Ovary (tissue), 9 donors: ENCODE measurements around the gene CCDC188. TPM values are rescaled to one million over a fixed set of nuclear protein-coding genes. Genes with fewer than 3 reads are reported as not detected.

Experiments
- DNase-seq, 5 donors: peaks; one replicate each; pipeline ENCODE4 v3.0.0-alpha.2; 2019 to 2020
- H3K27ac ChIP-seq, 2 donors: fragments of 200-600 bp; one replicate each; pipeline versions ENCODE4 v1.5.1 to v1.8.0; 2019 to 2022
- H3K27me3 ChIP-seq: fragments of 200-600 bp; one replicate; pipeline ENCODE4 v1.8.0; 2022
- H3K36me3 ChIP-seq: fragments of 200-600 bp; sonication (generic); one replicate; pipeline ENCODE4 v1.5.1; 2019
- H3K4me1 ChIP-seq: one replicate; pipeline ENCODE4 v1.8.1; 2013; ENCODE audit warnings: mild to moderate bottlenecking, moderate library complexity; ENCODE audit not compliant: insufficient read depth
- H3K4me3 ChIP-seq: fragments of 200-600 bp; sonication (generic); one replicate; pipeline ENCODE4 v1.5.1; 2017
- H3K9me3 ChIP-seq, 2 donors: fragments of 200-600 bp in 1 of 2; sonication (generic) in 1 of 2; one replicate each; pipeline versions ENCODE4 v1.5.1 to v1.8.1; 2013 to 2019; ENCODE audit warnings: mild to moderate bottlenecking in 1 of 2, moderate library complexity in 1 of 2
- CTCF ChIP-seq, 3 donors: fragments of 450-650 bp in 2 of 3; fragments of 200-600 bp in 1 of 3; IDR thresholded peaks; one replicate each; pipeline versions ENCODE4 v1.5.1 to v1.8.0; 2016 to 2022; ENCODE audit warnings: antibody characterized with exemption in 3 of 3, mild to moderate bottlenecking in 1 of 3
- EP300 ChIP-seq: sonication (generic); formaldehyde crosslinking; IDR thresholded peaks from one replicate; pipeline ENCODE4 v1.6.1; 2017; ENCODE audit warnings: antibody characterized with exemption
- POLR2A ChIP-seq: fragments of 450-650 bp; IDR thresholded peaks from one replicate; pipeline ENCODE4 v1.6.1; 2017; ENCODE audit warnings: antibody characterized with exemption, mild to moderate bottlenecking, moderate library complexity
- WGBS, 3 donors: extraction: QIAGEN DNeasy Blood & Tissue Kit in 1 of 3; methylation state at CpG; one replicate each; pipeline versions ENCODE4 v1.1.5 to v1.1.7; 2013 to 2017; 5-methylcytosine and 5-hydroxymethylcytosine counted together
- intact Hi-C, 4 donors: fragments of 100-400 bp; cut with DNase I; formaldehyde crosslinking; loops; one replicate each; pipeline versions ENCODE4 v1.11.0 to v1.15.1; 2022 to 2023
- polyA plus RNA-seq, 2 donors: library from polyadenylated mRNA; stranded (reverse); fragments of 200-250 nt in 1 of 2; fragments of 350-450 nt in 1 of 2; fragmentation: Illumina TruSeq in 1 of 2; extraction: RNeasy Lipid Tissue Mini Kit (QIAGEN cat#74804) in 1 of 2; gene quantifications; one replicate each; pipeline ENCODE4 v1.2.3, GENCODE V29; 2013 to 2014
- total RNA-seq, 7 donors: library from RNA; depleted of rRNA in 2 of 7; stranded (reverse); fragments of >200 nt in 2 of 7; fragmentation: NEBNext Ultra II Directional in 3 of 7; extraction: Animal tissue kit (Norgen Biotek cat#: 25700) in 3 of 7; gene quantifications; one replicate each; pipeline versions ENCODE4 v1.1.0 to v1.2.4, GENCODE V29; 2016 to 2023
- donor health status: DM: no; HTN: no; CAD: no; lungs with moderate emphysema.
- donor health status: DM: no; HTN: no; CAD: no.
- donor health status: Bipolar disorder and iron deficiency.
- donor health status: DM: yes; HTN: yes; CAD: no.
- donor health status: DM: no; HTN: no; CAD: no.
- donor health status: DM: yes; HTN: yes; CAD: no.

Gene CCDC188
- total and polyA plus RNA-seq, 9 donors, result 0.27 to 1.1 (median 0.42) TPM; not detected in 1

GRCh38 chr22:20169253-20169822, 18.5 kb upstream of the CCDC188 start:
- no peaks in the 10 kb centered on the region for H3K9me3 ChIP-seq
- no peak overlapping the region for H3K4me3 ChIP-seq
- H3K27ac ChIP-seq, result no peak overlapping the region
- no peak for TF ChIP-seq EP300
- no peaks in the 10 kb centered on the region for H3K27me3 ChIP-seq
- 71 to 80% (median 71%) methylated on average over 10 of the region's 10 CpGs for WGBS, 3 donors
- DNase-seq, result no peak
- H3K4me1 ChIP-seq, result no peaks in the 10 kb centered on the region
- no peaks in the 10 kb centered on the region for H3K36me3 ChIP-seq
- intact Hi-C loops, result no loop called here

DNA sequence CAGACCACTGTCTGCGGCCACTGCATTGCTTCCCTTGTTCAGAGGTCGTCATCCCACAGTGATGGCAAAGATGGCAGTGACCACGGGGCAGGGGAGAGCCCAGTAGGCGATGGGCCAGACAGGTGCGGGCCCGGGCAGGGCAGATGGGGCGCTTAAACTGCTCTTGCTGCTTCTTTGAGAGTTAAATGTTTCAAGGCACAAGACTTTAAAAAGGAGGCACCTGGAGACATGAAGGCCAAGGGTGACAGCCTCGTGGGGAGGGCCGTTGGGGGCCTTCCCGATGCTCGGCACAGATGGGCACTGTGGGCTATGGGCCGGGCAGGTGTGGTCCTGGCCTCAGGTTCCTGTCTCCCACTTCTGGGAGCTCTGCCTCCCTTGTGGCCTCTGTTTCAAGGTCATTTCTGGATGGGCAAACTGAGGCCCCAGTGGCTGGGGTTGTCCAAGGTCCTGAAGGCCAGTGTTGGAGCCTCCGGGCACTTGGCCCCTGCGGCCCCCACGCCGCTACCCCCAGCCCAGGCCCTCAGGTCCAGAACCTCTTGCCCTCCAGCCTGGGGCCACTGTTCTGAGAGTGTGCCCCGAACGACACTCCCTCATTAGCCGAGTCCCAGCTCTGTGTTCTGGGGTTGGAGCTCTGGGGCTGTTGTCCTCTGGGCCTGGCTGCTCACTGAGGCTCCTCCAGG, 16.9 kb upstream of the CCDC188 start:
- no peaks in the 10 kb centered on the region for H3K27me3 ChIP-seq
- no peak for DNase-seq
- 76 to 85% (median 78%) methylated on average over 19 of the region's 19 CpGs for WGBS, 3 donors

DNA sequence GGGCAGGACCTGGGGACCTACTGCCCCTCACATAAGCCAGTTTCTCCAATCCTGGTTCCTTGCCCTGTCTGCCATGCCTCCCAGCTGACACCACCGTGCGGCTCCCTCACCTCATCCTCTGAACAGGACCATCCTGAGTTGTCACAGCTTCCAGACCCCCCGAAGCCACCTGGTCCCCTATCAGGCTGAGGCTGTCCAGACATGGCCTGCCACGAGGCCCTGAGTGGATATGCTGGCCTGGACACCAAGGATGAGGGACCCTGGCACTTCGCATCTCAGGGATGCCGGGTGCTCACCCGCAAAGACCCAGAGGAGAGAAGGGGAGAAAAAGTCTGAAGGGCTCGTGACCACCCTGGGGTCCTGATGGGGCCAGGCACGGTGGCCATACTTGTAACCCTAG, 15.8 kb upstream of the CCDC188 start:
- Histone ChIP-seq H3K4me3 (no peak overlapping the region), H3K27ac (no peak overlapping the region), H3K36me3 (no peaks in the 10 kb centered on the region), H3K27me3 (no peaks in the 10 kb centered on the region), H3K4me1 (no peaks in the 10 kb centered on the region), H3K9me3 (no peaks in the 10 kb centered on the region)
- intact Hi-C loops, result no loop called here
- no peak for DNase-seq
- TF ChIP-seq CTCF (IDR thresholded peaks at IDR 0.05), result no peak
- no peak for TF ChIP-seq POLR2A
- no peak for TF ChIP-seq EP300
- WGBS, 3 donors, result 82 to 88% (median 88%) methylated on average over 9 of the region's 9 CpGs

More for the DNA sequence above, 16.9 kb upstream of the CCDC188 start:
- no peak for TF ChIP-seq CTCF (IDR thresholded peaks at IDR 0.05)
- no peak for TF ChIP-seq POLR2A
- no peak for TF ChIP-seq EP300
- intact Hi-C loops, result no loop called here
- no peak overlapping the region for H3K27ac ChIP-seq
- no peaks in the 10 kb centered on the region for H3K9me3 ChIP-seq
- H3K4me1 ChIP-seq, result no peaks in the 10 kb centered on the region
- no peak overlapping the region for H3K4me3 ChIP-seq
- H3K36me3 ChIP-seq, result no peaks in the 10 kb centered on the region

DNA sequence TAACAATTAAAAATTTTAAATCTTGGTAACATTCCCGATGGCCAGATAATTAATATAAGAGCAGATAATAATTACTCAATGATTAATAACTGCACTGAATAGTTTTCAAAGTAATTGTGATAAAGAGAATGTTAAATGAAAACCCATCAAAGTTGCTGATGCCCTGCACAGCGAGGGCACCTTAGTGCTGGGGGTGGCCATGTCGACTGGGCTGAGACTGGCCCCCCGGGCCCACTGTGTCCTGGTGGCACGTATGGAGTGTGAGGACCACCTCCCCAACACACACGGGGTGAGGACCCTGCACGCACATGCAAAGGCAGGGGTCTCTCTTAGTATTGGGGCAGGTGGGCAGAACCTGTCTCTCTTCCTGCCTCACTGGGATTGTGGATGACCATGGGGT, 15.1 kb upstream of the CCDC188 start:
- 78 to 87% (median 82%) methylated on average over 7 of the region's 7 CpGs for WGBS, 3 donors
- no peak overlapping the region for H3K4me3 ChIP-seq
- intact Hi-C loops, result no loop called here
- H3K27me3 ChIP-seq, result no peaks in the 10 kb centered on the region
- TF ChIP-seq EP300 (no peak), POLR2A (no peak), CTCF (IDR thresholded peaks at IDR 0.05) (no peak)
- H3K27ac ChIP-seq, result no peak overlapping the region
- H3K9me3 ChIP-seq, result no peaks in the 10 kb centered on the region
- H3K36me3 ChIP-seq, result no peaks in the 10 kb centered on the region
- no peak for DNase-seq
- H3K4me1 ChIP-seq, result no peaks in the 10 kb centered on the region

DNA sequence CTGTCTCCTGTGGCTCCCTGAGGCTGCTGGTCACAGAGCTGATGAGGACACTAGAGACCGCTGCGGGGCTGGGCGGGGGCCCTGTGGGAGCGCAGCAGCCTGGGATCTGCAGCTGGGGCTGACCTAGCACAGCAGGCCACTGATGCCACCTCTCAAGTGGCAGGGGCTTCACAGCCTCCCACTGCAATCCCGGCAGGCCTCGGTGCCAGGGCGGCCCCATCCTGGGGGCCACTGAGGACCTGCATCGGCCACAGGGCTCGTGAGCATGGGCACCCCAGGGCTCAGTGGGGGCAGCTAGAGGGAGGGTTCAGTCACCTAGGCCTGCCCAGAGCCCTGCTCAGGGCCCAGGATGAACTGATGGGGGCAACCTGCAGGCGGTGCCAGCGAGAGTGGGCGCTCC, 14.6 kb upstream of the CCDC188 start:
- Histone ChIP-seq H3K27me3 (no peaks in the 10 kb centered on the region), H3K9me3 (no peaks in the 10 kb centered on the region), H3K36me3 (no peaks in the 10 kb centered on the region), H3K27ac (no peak overlapping the region), H3K4me1 (no peaks in the 10 kb centered on the region), H3K4me3 (no peak overlapping the region)
- 90 to 94% (median 94%) methylated on average over 8 to 12 of the region's 12 CpGs for WGBS, 3 donors
- intact Hi-C loops, result no loop called here
- TF ChIP-seq EP300 (no peak), CTCF (IDR thresholded peaks at IDR 0.05) (no peak), POLR2A (no peak)
- DNase-seq, result no peak
